HepG2 (cell line): ENCODE measurements around the gene SDHAF1. TPM values are rescaled to one million over a fixed set of nuclear protein-coding genes. Genes with fewer than 3 reads are reported as not detected.
A peak's percentile ranks its signal among the peaks of the same experiment; 100 is the strongest.

ENCODE experiments used
- BORCS8-MEF2B ChIP-seq: sonication (generic); formaldehyde crosslinking; IDR thresholded peaks from 2 replicates; pipeline ENCODE4 v1.8.0; 2022; ENCODE audit warnings: mild to moderate bottlenecking, missing genetic modification reagents
- HNF4G ChIP-seq, 2 experiments: sonication (generic) in 1 of 2; formaldehyde crosslinking in 1 of 2; IDR thresholded peaks; 2 replicates each; pipeline versions ENCODE4 v1.4.0 to v1.6.1; 2011 to 2020; ENCODE audit warnings: borderline replicate concordance in 2 of 2, low read depth in 2 of 2, mild to moderate bottlenecking in 2 of 2, low read length in 1 of 2, missing genetic modification reagents in 1 of 2, moderate library complexity in 1 of 2
- HOXA5 ChIP-seq: sonication (generic); formaldehyde crosslinking; IDR thresholded peaks from 2 replicates; pipeline ENCODE4 v1.4.0; 2020; ENCODE audit warnings: missing genetic modification reagents
- JUNB ChIP-seq: sonication (generic); formaldehyde crosslinking; IDR thresholded peaks from 2 replicates; pipeline ENCODE4 v1.8.0; 2022; ENCODE audit warnings: missing genetic modification reagents, mild to moderate bottlenecking, borderline replicate concordance
- KLF11 ChIP-seq: IDR thresholded peaks from 2 replicates; pipeline ENCODE4 v1.6.1; 2016; ENCODE audit warnings: missing compliant biosample characterization
- KLF12 ChIP-seq: sonication (generic); formaldehyde crosslinking; IDR thresholded peaks from 2 replicates; pipeline ENCODE4 v1.4.0; 2020; ENCODE audit warnings: missing genetic modification reagents, borderline replicate concordance
- MLXIP ChIP-seq: sonication (generic); formaldehyde crosslinking; IDR thresholded peaks from 2 replicates; pipeline ENCODE4 v1.9.0; 2021; ENCODE audit warnings: missing genetic modification reagents, borderline replicate concordance
- PATZ1 ChIP-seq: sonication (generic); formaldehyde crosslinking; IDR thresholded peaks from 2 replicates; pipeline ENCODE4 v1.4.0; 2020; ENCODE audit warnings: missing genetic modification reagents
- PCBP2 ChIP-seq: fragments of 200-400 bp; formaldehyde crosslinking; optimal IDR thresholded peaks from 2 replicates; pipeline ENCODE3; 2018; ENCODE audit warnings: low read length, low read depth; ENCODE audit not compliant: poor library complexity, severe bottlenecking
- REL ChIP-seq: sonication (generic); formaldehyde crosslinking; conservative IDR thresholded peaks from 2 replicates; pipeline ENCODE4 v1.8.0; 2022; ENCODE audit warnings: mild to moderate bottlenecking, missing genetic modification reagents, moderate library complexity
- SRSF1 ChIP-seq: fragments of 200-400 bp; formaldehyde crosslinking; optimal IDR thresholded peaks from 2 replicates; pipeline ENCODE3; 2017; ENCODE audit warnings: mild to moderate bottlenecking, low read depth, low read length, moderate library complexity
- YEATS2 ChIP-seq: sonication (generic); formaldehyde crosslinking; IDR thresholded peaks from 2 replicates; pipeline ENCODE4 v1.4.0; 2020; ENCODE audit warnings: missing genetic modification reagents, borderline replicate concordance
- ZMYM3 ChIP-seq: sonication (generic); formaldehyde crosslinking; IDR thresholded peaks from 2 replicates; pipeline ENCODE4 v1.5.1; 2020; ENCODE audit warnings: mild to moderate bottlenecking, missing genetic modification reagents
- ZSCAN12 ChIP-seq: sonication (generic); formaldehyde crosslinking; IDR thresholded peaks from 2 replicates; pipeline ENCODE4 v1.9.0; 2021; ENCODE audit warnings: mild to moderate bottlenecking, missing genetic modification reagents
- polyA plus RNA-seq, 8 experiments: library from polyadenylated mRNA; depleted of rRNA in 3 of 8; stranded (reverse) in 7 of 8; unstranded in 1 of 8; fragments of >200 nt; fragmentation: Illumina TruSeq in 4 of 8; extraction: Trizol in 4 of 8; gene quantifications; 2 replicates each; pipeline versions ENCODE4 v1.2.1 to v1.2.3, GENCODE V29; 2011 to 2016; ENCODE audit warnings: low read depth in 4 of 8, missing spikeins in 1 of 8, mixed read lengths in 1 of 8; ENCODE audit not compliant: insufficient read depth in 1 of 8
- total RNA-seq, 5 experiments: library from RNA; depleted of rRNA; stranded (reverse); fragments of >200 nt; fragmentation: Illumina TruSeq; extraction: Trizol; gene quantifications; 2 replicates each; pipeline ENCODE4 v1.2.3, GENCODE V29; 2016; ENCODE audit warnings: low read depth in 1 of 5
- TF ChIP-seq, protein P1 (sequence below): sonication (generic); formaldehyde crosslinking; IDR thresholded peaks from 2 replicates; pipeline ENCODE4 v1.4.0; 2020; ENCODE audit warnings: missing genetic modification reagents, borderline replicate concordance
- TF ChIP-seq, protein P2 (sequence below): IDR thresholded peaks from 2 replicates; pipeline ENCODE4 v1.6.1; 2016; ENCODE audit warnings: mild to moderate bottlenecking

Gene SDHAF1
- total and polyA plus RNA-seq, 2 of the 13 experiments (the other 11 are each of a cell fraction or from before 2014, with no cell fraction given): 17.8 to 22.8 TPM

DNA sequence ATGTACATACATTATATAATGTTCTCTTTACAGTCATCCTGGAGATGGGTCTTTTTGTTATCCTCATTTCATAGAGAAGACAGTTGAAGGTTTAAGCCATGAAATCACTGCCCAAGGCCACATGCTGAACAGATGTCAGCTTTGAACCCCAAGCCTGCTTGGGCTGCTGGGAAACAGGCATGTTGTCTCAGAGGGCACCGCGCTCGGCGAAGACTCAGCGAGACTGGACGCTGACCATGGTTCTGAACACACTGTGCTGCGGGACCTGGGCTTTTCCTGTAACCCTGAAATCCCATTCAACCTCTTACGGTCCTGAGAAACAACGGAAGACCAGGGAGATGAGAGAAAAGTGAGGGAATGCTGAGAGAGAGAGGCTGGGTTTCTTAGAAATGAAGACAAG, 31.5 kb upstream of the SDHAF1 start (continued):
- TF ChIP-seq, protein P1, sequence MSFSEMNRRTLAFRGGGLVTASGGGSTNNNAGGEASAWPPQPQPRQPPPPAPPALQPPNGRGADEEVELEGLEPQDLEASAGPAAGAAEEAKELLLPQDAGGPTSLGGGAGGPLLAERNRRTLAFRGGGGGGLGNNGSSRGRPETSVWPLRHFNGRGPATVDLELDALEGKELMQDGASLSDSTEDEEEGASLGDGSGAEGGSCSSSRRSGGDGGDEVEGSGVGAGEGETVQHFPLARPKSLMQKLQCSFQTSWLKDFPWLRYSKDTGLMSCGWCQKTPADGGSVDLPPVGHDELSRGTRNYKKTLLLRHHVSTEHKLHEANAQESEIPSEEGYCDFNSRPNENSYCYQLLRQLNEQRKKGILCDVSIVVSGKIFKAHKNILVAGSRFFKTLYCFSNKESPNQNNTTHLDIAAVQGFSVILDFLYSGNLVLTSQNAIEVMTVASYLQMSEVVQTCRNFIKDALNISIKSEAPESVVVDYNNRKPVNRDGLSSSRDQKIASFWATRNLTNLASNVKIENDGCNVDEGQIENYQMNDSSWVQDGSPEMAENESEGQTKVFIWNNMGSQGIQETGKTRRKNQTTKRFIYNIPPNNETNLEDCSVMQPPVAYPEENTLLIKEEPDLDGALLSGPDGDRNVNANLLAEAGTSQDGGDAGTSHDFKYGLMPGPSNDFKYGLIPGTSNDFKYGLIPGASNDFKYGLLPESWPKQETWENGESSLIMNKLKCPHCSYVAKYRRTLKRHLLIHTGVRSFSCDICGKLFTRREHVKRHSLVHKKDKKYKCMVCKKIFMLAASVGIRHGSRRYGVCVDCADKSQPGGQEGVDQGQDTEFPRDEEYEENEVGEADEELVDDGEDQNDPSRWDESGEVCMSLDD (CRISPR knock-in tag): peak; percentile 70
- TF ChIP-seq HOXA5 (peak; percentile 92), KLF12 (0 out of 2 replicates have a peak, but pooled peaks have one; percentile 62), YEATS2 (peak; percentile 55; the same call in 1 of the 2 replicates), SRSF1 (no peak), PATZ1 (0 out of 2 replicates have a peak, but pooled peaks have one; percentile 32), BORCS8-MEF2B (peak; percentile 95), MLXIP (CRISPR knock-in tag) (peak; percentile 75), ZSCAN12 (CRISPR knock-in tag) (no peak), KLF11 (CRISPR knock-in tag) (peak; percentile 87), ZMYM3 (CRISPR knock-in tag) (no peak), REL (CRISPR knock-in tag) (no peak), JUNB (no peak), HNF4G (IDR thresholded peaks at IDR 0.05; ENCODE audit: borderline replicate concordance, low read depth, low read length) (no peak), HNF4G (CRISPR knock-in tag; IDR thresholded peaks at IDR 0.05; ENCODE audit: borderline replicate concordance, low read depth) (no peak), PCBP2 (no peak)
- TF ChIP-seq, protein P2, sequence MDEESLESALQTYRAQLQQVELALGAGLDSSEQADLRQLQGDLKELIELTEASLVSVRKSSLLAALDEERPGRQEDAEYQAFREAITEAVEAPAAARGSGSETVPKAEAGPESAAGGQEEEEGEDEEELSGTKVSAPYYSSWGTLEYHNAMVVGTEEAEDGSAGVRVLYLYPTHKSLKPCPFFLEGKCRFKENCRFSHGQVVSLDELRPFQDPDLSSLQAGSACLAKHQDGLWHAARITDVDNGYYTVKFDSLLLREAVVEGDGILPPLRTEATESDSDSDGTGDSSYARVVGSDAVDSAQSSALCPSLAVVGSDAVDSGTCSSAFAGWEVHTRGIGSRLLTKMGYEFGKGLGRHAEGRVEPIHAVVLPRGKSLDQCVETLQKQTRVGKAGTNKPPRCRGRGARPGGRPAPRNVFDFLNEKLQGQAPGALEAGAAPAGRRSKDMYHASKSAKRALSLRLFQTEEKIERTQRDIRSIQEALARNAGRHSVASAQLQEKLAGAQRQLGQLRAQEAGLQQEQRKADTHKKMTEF: peak; percentile 52; the same call in 1 of the 2 replicates
